Activated T-helper 2 cell treated with anti-CD3 and anti-CD28 coated beads, Interferon-gamma antibody, Interleukin-2, Interleukin-4, amounts not matched to agents 10 μg/mL and 5 μg/mL and 100 μg/mL, durations not matched to agents 14 hours and 24 hours and 36 hours (primary cell): ENCODE data around the gene ADD3. TPM values are rescaled to one million over a fixed set of nuclear protein-coding genes. Genes with fewer than 3 reads are reported as not detected.

ENCODE experiments used
- DNase-seq: peaks from one replicate; pipeline ENCODE4 v3.0.0; 2021; ENCODE audit warnings: low spot score
- H3K27ac Mint-ChIP-seq: one replicate; pipeline ENCODE4 v1.8.0; 2021; ENCODE audit warnings: mixed read lengths
- H3K27me3 Mint-ChIP-seq: one replicate; pipeline ENCODE4 v1.8.0; 2021; ENCODE audit warnings: low read depth, mixed read lengths
- H3K36me3 Mint-ChIP-seq: one replicate; pipeline ENCODE4 v1.8.0; 2021; ENCODE audit warnings: low read depth, mixed read lengths
- H3K4me1 Mint-ChIP-seq: one replicate; pipeline ENCODE4 v1.8.0; 2021; ENCODE audit warnings: low read depth, mixed read lengths
- H3K4me3 Mint-ChIP-seq: one replicate; pipeline ENCODE4 v1.8.0; 2021; ENCODE audit warnings: low read depth, mild to moderate bottlenecking, moderate library complexity, mixed read lengths
- H3K9me3 Mint-ChIP-seq: one replicate; pipeline ENCODE4 v1.8.0; 2021; ENCODE audit warnings: mixed read lengths
- intact Hi-C: fragments of 100-400 bp; cut with micrococcal nuclease; formaldehyde crosslinking; loops from one replicate; pipeline ENCODE4 v1.15.1; 2023
- total RNA-seq: library from RNA; stranded (reverse); gene quantifications from 2 replicates; pipeline ENCODE4 v1.2.3, GENCODE V29; 2022

The ADD3 gene
- total RNA-seq, 1 donor from 2014 or later, result 47.4 TPM

GRCh38 chr10:110147961-110148360 is 140.2 kb downstream of the ADD3 start:
- intact Hi-C loops, result no loop called here
- peaks cover 17% of the 10 kb centered on the region for H3K4me1 Mint-ChIP-seq

DNA sequence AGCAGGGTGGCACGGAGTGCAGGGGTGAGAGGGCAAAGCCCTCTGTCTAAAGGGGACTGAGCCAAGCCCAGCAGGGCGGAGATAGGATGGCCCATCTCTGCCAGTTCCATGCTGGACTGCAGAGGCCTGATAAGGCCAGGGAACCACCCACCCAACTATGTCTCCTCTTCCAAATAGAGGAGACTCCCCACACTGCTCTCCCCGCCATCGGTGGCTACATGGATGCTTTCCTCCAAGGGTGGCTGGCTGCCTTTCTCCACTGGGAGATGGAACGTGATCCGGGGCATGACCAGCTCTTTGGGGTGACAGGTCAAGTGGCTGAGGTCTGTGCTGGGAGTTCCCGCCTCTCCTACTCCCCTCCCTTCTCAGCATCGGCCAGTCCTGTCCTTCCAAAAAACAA is 141.5 kb downstream of the ADD3 start:
- no peak overlapping the region for H3K27ac Mint-ChIP-seq
- intact Hi-C loops, result no loop called here
- peaks cover 21% of the 10 kb centered on the region for H3K4me1 Mint-ChIP-seq
- DNase-seq, result no peak
- H3K27me3 Mint-ChIP-seq, result peaks cover 74% of the 10 kb centered on the region
- no peaks in the 10 kb centered on the region for H3K9me3 Mint-ChIP-seq
- no peak overlapping the region for H3K4me3 Mint-ChIP-seq
- no peaks in the 10 kb centered on the region for H3K36me3 Mint-ChIP-seq

More at GRCh38 chr10:110147961-110148360, 140.2 kb downstream of the ADD3 start:
- no peaks in the 10 kb centered on the region for H3K9me3 Mint-ChIP-seq
- H3K27me3 Mint-ChIP-seq, result peaks cover 68% of the 10 kb centered on the region
- H3K27ac Mint-ChIP-seq, result no peak overlapping the region
- no peaks in the 10 kb centered on the region for H3K36me3 Mint-ChIP-seq
- DNase-seq, result no peak
- H3K4me3 Mint-ChIP-seq, result no peak overlapping the region

DNA sequence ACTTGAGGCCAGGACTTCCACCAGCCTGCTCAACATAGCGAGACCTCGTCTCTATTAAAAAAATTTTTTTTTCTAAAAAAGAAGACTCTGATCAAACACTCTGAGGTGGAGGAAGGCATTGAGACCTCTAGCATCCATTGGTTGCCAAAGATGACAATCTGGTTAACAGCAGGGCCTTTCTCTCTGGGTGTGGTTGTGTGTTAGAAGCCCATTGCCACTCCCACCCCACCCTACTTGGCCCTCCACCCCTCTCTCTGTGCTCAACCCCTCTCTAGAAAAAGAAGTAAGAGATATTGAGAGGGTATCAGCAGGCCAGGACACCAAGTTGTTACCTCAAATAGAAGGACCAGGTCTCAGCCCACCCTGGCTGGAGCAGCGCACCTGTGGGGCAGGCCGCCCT is 142.3 kb downstream of the ADD3 start:
- Mint-ChIP-seq H3K9me3 (no peaks in the 10 kb centered on the region), H3K4me3 (no peak overlapping the region), H3K27ac (no peak overlapping the region), H3K36me3 (no peaks in the 10 kb centered on the region), H3K27me3 (peaks cover 71% of the 10 kb centered on the region), H3K4me1 (peaks cover 20% of the 10 kb centered on the region)
- DNase-seq, result no peak
- intact Hi-C loops, result no loop called here

DNA sequence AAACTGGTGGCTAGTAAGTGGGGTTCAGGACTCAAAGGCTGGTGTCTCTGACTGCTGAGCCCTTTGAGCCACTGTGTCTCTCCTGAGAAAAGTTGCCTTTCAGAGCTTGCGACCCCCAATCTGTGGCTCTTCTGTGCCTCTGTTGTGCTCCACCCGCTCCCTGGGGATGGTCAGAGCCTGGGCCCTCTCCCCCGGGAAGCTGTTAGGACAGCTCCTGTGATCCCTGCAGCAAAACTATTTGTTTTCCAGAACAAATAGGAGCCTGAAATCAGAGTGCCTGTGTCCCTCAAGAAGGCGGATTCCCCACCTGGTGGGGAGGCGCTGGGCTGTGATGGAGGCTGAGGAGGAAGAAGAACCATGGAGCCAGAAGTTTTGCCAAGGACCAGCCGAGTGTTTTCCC is 143.2 kb downstream of the ADD3 start:
- peaks cover 70% of the 10 kb centered on the region for H3K27me3 Mint-ChIP-seq
- H3K4me3 Mint-ChIP-seq, result no peak overlapping the region
- intact Hi-C loops, result no loop called here

GRCh38 chr10:110151467-110151866 is 143.7 kb downstream of the ADD3 start:
- Mint-ChIP-seq H3K27ac (no peak overlapping the region), H3K4me3 (no peak overlapping the region)

More for the DNA sequence above, 143.2 kb downstream of the ADD3 start:
- no peak overlapping the region for H3K27ac Mint-ChIP-seq
- DNase-seq, result no peak
- H3K9me3 Mint-ChIP-seq, result no peaks in the 10 kb centered on the region
- no peaks in the 10 kb centered on the region for H3K36me3 Mint-ChIP-seq
- H3K4me1 Mint-ChIP-seq, result peaks cover 26% of the 10 kb centered on the region

DNA sequence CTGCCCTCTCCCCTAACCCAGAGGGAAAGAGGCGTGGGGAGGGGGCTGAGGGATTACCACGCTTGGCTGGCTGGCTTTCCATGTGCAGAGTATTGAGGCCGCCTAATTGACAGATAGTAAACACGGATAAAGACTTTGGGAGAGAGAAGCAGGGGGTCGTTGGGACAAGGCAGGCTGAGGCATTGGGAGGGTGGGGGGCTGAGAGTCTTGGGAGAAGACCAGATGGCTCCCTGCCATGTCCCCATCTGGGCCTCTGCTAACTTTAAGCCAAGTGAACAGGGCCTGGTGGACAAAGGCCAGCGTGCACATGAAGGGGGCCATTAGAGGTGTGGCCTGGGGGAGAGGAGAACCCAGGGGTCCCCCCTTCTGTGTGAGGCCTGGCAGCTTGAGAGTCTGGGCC is 144.2 kb downstream of the ADD3 start:
- H3K27ac Mint-ChIP-seq, result no peak overlapping the region
- H3K4me1 Mint-ChIP-seq, result peaks cover 33% of the 10 kb centered on the region
- H3K27me3 Mint-ChIP-seq, result peaks cover 63% of the 10 kb centered on the region
- H3K9me3 Mint-ChIP-seq, result no peaks in the 10 kb centered on the region
- DNase-seq, result no peak
- H3K4me3 Mint-ChIP-seq, result no peak overlapping the region
- no peaks in the 10 kb centered on the region for H3K36me3 Mint-ChIP-seq
- intact Hi-C loops, result no loop called here

More at GRCh38 chr10:110151467-110151866, 143.7 kb downstream of the ADD3 start:
- H3K36me3 Mint-ChIP-seq, result no peaks in the 10 kb centered on the region
- peaks cover 28% of the 10 kb centered on the region for H3K4me1 Mint-ChIP-seq
- DNase-seq, result no peak
- intact Hi-C loops, result no loop called here
- H3K9me3 Mint-ChIP-seq, result no peaks in the 10 kb centered on the region
- H3K27me3 Mint-ChIP-seq, result peaks cover 67% of the 10 kb centered on the region

- H3K4me1 Mint-ChIP-seq, result peaks cover 36% of the 10 kb centered on the region
- H3K27me3 Mint-ChIP-seq, result peaks cover 63% of the 10 kb centered on the region
- intact Hi-C loops, result no loop called here
- no peaks in the 10 kb centered on the region for H3K36me3 Mint-ChIP-seq
- H3K27ac Mint-ChIP-seq, result no peak overlapping the region
- DNase-seq, result no peak
- H3K9me3 Mint-ChIP-seq, result no peaks in the 10 kb centered on the region
- H3K4me3 Mint-ChIP-seq, result no peak overlapping the region
Observed at GRCh38 chr10:110153396-110153795, 145.6 kb downstream of the ADD3 start.

DNA sequence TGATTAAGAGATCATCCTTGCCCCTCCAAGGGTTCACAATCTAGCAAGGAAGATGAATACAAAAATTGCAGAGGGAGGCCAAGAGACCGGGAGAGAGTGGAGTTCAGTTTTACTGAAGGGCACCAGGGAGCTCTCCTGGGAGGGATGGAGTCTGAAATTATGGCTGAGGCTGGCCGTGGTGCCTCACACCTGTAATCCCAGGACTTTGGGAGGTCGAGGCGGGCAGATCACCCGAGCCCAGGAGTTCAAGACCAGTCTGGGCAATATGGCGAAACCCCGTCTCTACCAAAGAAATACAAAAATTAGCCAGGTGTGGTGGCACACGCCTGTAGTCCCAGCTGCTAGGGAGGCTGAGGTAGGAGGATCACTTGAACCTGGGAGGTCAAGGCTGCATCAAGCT is 148.3 kb downstream of the ADD3 start:
- intact Hi-C loops, result loop anchor here (2.0 kb wide), 3 partner anchors 17 to 71 kb away; no protein-coding TSS in a partner anchor
- peaks cover 36% of the 10 kb centered on the region for H3K4me1 Mint-ChIP-seq
- no peak overlapping the region for H3K27ac Mint-ChIP-seq
- H3K9me3 Mint-ChIP-seq, result no peaks in the 10 kb centered on the region
- DNase-seq, result no peak
- H3K27me3 Mint-ChIP-seq, result peaks cover 69% of the 10 kb centered on the region
- H3K36me3 Mint-ChIP-seq, result no peaks in the 10 kb centered on the region
- H3K4me3 Mint-ChIP-seq, result no peak overlapping the region

DNA sequence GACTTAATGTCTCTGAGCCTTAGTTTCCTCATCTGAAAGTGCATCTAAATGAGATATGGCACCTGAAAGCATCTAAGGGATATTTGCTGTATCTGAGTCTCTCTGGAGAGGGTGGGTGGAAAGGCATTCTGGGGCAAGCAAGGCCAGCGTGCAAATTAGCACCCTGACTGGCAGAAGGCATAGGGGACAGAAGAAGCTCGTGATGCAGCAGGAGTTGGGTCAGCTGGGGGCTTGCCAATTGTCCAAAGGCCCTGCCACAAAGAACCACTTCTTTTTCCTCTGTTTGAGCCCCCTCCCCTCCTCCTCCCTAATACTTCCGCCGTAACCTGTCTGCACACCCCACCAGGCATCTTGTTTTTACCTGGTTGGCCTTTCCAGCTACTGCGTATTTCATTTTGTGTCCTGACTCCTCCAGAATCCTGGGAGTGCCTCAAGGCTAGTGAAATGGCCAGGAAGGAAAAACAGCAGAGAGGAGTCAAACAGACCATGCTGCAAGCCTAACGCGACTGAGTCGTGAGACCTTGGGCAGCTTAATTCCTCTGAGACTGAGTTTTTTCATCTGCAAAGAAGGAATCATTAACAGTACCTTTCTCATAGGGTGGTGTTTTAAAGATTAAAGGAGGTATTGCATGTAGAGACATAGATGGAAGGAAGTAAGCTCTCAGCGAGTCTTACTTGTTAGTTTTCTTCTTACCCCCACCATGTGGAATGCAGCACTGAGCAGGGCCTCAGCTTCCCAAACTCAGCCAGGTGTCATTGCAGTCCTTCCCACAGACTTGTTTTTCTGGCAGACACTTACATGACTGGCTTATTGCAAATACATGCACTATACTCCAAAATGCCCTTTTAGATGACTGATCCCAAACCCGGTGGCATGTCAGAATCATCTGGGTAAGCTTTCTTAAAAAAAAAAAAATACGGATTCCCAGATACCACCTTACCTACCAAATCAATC is 150.5 kb downstream of the ADD3 start:
- intact Hi-C loops, result no loop called here
- no peak overlapping the region for H3K27ac Mint-ChIP-seq

DNA sequence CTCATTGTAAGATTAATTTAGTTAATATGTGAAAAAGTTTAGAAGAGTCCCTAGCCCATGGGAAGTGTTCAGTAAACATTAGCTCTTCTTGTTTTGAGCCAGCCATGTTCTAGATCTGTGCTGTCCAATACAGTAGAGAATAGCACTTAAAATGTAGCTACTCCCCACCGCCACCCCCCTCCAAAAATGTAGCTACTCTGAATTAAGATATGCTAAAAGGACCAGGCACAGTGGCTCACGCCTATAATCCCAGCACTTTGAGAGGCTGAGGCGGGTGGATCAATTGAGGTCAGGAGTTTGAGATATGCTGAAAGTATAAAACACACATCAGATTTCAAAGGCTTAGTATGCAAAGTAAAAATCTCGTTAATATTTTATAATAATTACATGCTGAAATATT is 152.3 kb downstream of the ADD3 start:
- no peaks in the 10 kb centered on the region for H3K9me3 Mint-ChIP-seq

More for the DNA sequence above, 150.5 kb downstream of the ADD3 start:
- peaks cover 75% of the 10 kb centered on the region for H3K27me3 Mint-ChIP-seq
- no peaks in the 10 kb centered on the region for H3K36me3 Mint-ChIP-seq
- H3K4me3 Mint-ChIP-seq, result no peak overlapping the region
- no peak for DNase-seq
- no peaks in the 10 kb centered on the region for H3K9me3 Mint-ChIP-seq
- H3K4me1 Mint-ChIP-seq, result peaks cover 30% of the 10 kb centered on the region

GRCh38 chr10:110160522-110160921 is 152.7 kb downstream of the ADD3 start:
- DNase-seq, result no peak
- peaks cover 76% of the 10 kb centered on the region for H3K27me3 Mint-ChIP-seq
- peaks cover 24% of the 10 kb centered on the region for H3K4me1 Mint-ChIP-seq
- no peaks in the 10 kb centered on the region for H3K9me3 Mint-ChIP-seq
- H3K4me3 Mint-ChIP-seq, result no peak overlapping the region
- intact Hi-C loops, result no loop called here
- H3K36me3 Mint-ChIP-seq, result no peaks in the 10 kb centered on the region
- H3K27ac Mint-ChIP-seq, result no peak overlapping the region

More for the DNA sequence above, 152.3 kb downstream of the ADD3 start:
- no peak overlapping the region for H3K27ac Mint-ChIP-seq
- peaks cover 74% of the 10 kb centered on the region for H3K27me3 Mint-ChIP-seq
- no peak for DNase-seq
- H3K36me3 Mint-ChIP-seq, result no peaks in the 10 kb centered on the region
- H3K4me1 Mint-ChIP-seq, result peaks cover 23% of the 10 kb centered on the region
- intact Hi-C loops, result no loop called here
- H3K4me3 Mint-ChIP-seq, result no peak overlapping the region

GRCh38 chr10:110162741-110163145 is 155.0 kb downstream of the ADD3 start:
- no peaks in the 10 kb centered on the region for H3K36me3 Mint-ChIP-seq
- peaks cover 13% of the 10 kb centered on the region for H3K4me1 Mint-ChIP-seq
- no peaks in the 10 kb centered on the region for H3K9me3 Mint-ChIP-seq
- H3K27me3 Mint-ChIP-seq, result peaks cover 87% of the 10 kb centered on the region
- no peak overlapping the region for H3K4me3 Mint-ChIP-seq
- no peak overlapping the region for H3K27ac Mint-ChIP-seq
- intact Hi-C loops, result no loop called here
- DNase-seq, result no peak

GRCh38 chr10:110163192-110163773 is 155.5 kb downstream of the ADD3 start:
- Mint-ChIP-seq H3K27ac (no peak overlapping the region), H3K4me1 (peaks cover 14% of the 10 kb centered on the region), H3K4me3 (no peak overlapping the region), H3K36me3 (no peaks in the 10 kb centered on the region), H3K9me3 (no peaks in the 10 kb centered on the region), H3K27me3 (peaks cover 87% of the 10 kb centered on the region)
- intact Hi-C loops, result no loop called here
- no peak for DNase-seq
